Adrenal gland (tissue), 12 donors: ENCODE results near the gene CRHR1. TPM values are rescaled to one million over a fixed set of nuclear protein-coding genes. Genes with fewer than 3 reads are reported as not detected.

Source experiments
- DNase-seq, 7 donors: peaks; one replicate each; pipeline ENCODE4 v3.0.0-alpha.2; 2019 to 2020
- H3K27ac ChIP-seq, 5 donors: fragments of 200-600 bp; sonication (generic) in 4 of 5; 1 replicate in 3 of 5; 2 replicates in 2 of 5; pipeline versions ENCODE4 v1.5.1 to v1.8.0; 2016 to 2020; ENCODE audit warnings: mild to moderate bottlenecking in 1 of 5
- H3K27me3 ChIP-seq: fragments of 200-600 bp; 2 replicates; pipeline ENCODE4 v1.8.0; 2021
- H3K36me3 ChIP-seq, 2 donors: fragments of 200-600 bp; replicated peaks in 1 of 2; 1 replicate in 1 of 2; 2 replicates in 1 of 2; pipeline versions ENCODE4 v1.5.1 to v1.8.0; 2018 to 2022
- H3K4me1 ChIP-seq, 2 donors: fragments of 200-600 bp; replicated peaks in 1 of 2; 1 replicate in 1 of 2; 2 replicates in 1 of 2; pipeline versions ENCODE4 v1.5.1 to v1.8.0; 2018 to 2021
- H3K4me3 ChIP-seq, 4 donors: fragments of 200-600 bp; sonication (generic) in 3 of 4; one replicate each; pipeline ENCODE4 v1.5.1; 2016 to 2018
- H3K9me3 ChIP-seq, 3 donors: fragments of 200-600 bp; sonication (generic) in 1 of 3; replicated peaks in 1 of 3; 1 replicate in 2 of 3; 2 replicates in 1 of 3; pipeline versions ENCODE4 v1.5.1 to v1.8.0; 2016 to 2021
- CTCF ChIP-seq, 6 experiments: fragments of 450-650 bp in 4 of 6; fragments of 200-600 bp in 2 of 6; sonication (generic) in 1 of 6; IDR thresholded peaks; 1 replicate in 5 of 6; 2 replicates in 1 of 6; pipeline versions ENCODE4 v1.5.1 to v1.8.0; 2016 to 2021; ENCODE audit warnings: antibody characterized with exemption in 6 of 6, mild to moderate bottlenecking in 2 of 6, moderate library complexity in 1 of 6
- POLR2A ChIP-seq, 2 donors: fragments of 450-650 bp; IDR thresholded peaks; one replicate each; pipeline ENCODE4 v1.6.1; 2017; ENCODE audit warnings: antibody characterized with exemption in 2 of 2, mild to moderate bottlenecking in 2 of 2, moderate library complexity in 1 of 2
- WGBS, 4 donors: extraction: QIAGEN DNeasy Blood & Tissue Kit in 2 of 4; methylation state at CpG; one replicate each; pipeline versions ENCODE4 v1.1.5 to v1.1.7; 2013 to 2017; 5-methylcytosine and 5-hydroxymethylcytosine counted together
- intact Hi-C, 2 donors: fragments of 100-400 bp; cut with DNase I; formaldehyde crosslinking; loops; one replicate each; pipeline versions ENCODE4 v1.14.1 to v1.15.0; 2022 to 2023
- polyA plus RNA-seq, 3 donors: library from polyadenylated mRNA; stranded (reverse); fragments of 200-250 nt in 2 of 3; fragments of 350-450 nt in 1 of 3; fragmentation: Illumina TruSeq in 1 of 3; extraction: RNeasy Lipid Tissue Mini Kit (QIAGEN cat#74804) in 1 of 3; gene quantifications; one replicate each; pipeline ENCODE4 v1.2.3, GENCODE V29; 2013 to 2014
- total RNA-seq, 9 donors: library from RNA; depleted of rRNA in 4 of 9; stranded (reverse); fragments of >200 nt in 4 of 9; fragments of 120-200 nt in 1 of 9; fragmentation: NEBNext Ultra II Directional in 1 of 9; extraction: Animal tissue kit (Norgen Biotek cat#: 25700) in 1 of 9; gene quantifications; one replicate each; pipeline versions ENCODE4 v1.1.0 to v1.2.4, GENCODE V29; 2013 to 2023
- donor health status: healthy with polysubstance abuse.
- donor health status: Bipolar disorder and iron deficiency.
- donor health status: DM: yes; HTN: yes; CAD: no.
- donor health status: DM: no; HTN: no; CAD: no.
- donor health status: DM: no; HTN: no; CAD: no.
- donor health status: DM: yes; HTN: yes; CAD: no.

CRHR1 gene
- total and polyA plus RNA-seq, 12 donors: 0.27 TPM; not detected in 11

DNA sequence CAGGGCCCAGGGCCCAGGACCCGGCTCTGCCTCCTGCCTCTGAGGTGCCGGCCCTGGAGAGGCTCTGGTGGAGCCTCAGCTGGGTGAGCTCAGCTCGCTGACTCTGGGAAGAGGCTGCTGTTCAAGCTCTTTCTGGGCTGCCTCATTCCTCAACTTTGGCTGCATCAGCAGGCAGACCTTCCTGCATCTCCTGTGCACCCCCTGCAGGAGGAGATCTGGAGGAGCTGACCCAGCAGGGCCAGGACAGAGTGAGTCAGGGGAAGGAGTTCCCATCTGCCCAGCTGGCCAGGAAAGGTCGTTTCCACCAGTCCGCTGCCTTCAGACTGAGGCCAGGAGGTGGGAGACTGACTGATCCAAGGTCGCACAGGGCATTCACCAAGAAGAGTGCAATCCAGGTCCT, 10.7 kb downstream of the CRHR1 start:
- no peaks in the 10 kb centered on the region for H3K9me3 ChIP-seq
- DNase-seq: no peak
- peaks cover 25% of the 10 kb centered on the region for H3K27me3 ChIP-seq
- no peaks in the 10 kb centered on the region for H3K4me1 ChIP-seq
- H3K4me3 ChIP-seq: no peak overlapping the region
- no peak overlapping the region for H3K27ac ChIP-seq
- no peaks in the 10 kb centered on the region for H3K36me3 ChIP-seq
- no peak for TF ChIP-seq POLR2A (IDR thresholded peaks at IDR 0.05)
- 46 to 70% (median 60%) methylated on average over 3 to 6 of the region's 6 CpGs for WGBS, 4 donors
- intact Hi-C loops: no loop called here

- peaks cover 17% of the 10 kb centered on the region for H3K27me3 ChIP-seq
- intact Hi-C loops: no loop called here
- no peak overlapping the region for H3K27ac ChIP-seq
- DNase-seq: no peak
- H3K9me3 ChIP-seq: no peaks in the 10 kb centered on the region
- H3K36me3 ChIP-seq: no peaks in the 10 kb centered on the region
- no peaks in the 10 kb centered on the region for H3K4me1 ChIP-seq
- 24 to 37% (median 29%) methylated on average over 2 of the region's 2 CpGs for WGBS, 4 donors
- TF ChIP-seq POLR2A (IDR thresholded peaks at IDR 0.05) (no peak), CTCF (IDR thresholded peaks at IDR 0.05) (no peak)
- no peak overlapping the region for H3K4me3 ChIP-seq
These were observed 16.7 kb downstream of the CRHR1 start for GRCh38 chr17:45800816-45801215.

DNA sequence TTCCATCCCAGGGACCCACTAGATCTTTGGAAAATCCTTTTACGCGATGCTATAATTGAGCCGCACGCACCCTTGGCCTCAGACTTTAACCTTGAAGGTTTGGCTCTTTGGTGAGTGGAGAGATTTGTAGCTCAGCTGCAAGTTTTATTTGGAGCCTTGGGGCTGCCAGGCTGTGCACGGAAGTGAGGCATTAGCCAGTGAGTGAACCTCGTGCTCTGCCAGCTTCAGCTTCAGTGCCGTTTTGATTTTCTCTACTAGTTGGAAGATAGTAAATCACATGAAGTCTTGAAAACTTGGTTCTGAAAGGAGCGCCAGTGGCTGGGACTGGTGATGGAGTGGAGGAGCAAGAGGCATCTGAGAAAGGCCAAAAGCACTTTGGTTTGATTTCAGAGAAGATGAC, 17.3 kb downstream of the CRHR1 start:
- no peaks in the 10 kb centered on the region for H3K9me3 ChIP-seq
- H3K27me3 ChIP-seq: peaks cover 11% of the 10 kb centered on the region
- TF ChIP-seq CTCF (IDR thresholded peaks at IDR 0.05) (no peak), POLR2A (IDR thresholded peaks at IDR 0.05) (no peak)
- intact Hi-C loops: no loop called here
- no peaks in the 10 kb centered on the region for H3K4me1 ChIP-seq
- WGBS, 4 donors: 42 to 49% (median 43%) methylated on average over 8 of the region's 8 CpGs
- H3K27ac ChIP-seq: no peak overlapping the region
- H3K4me3 ChIP-seq: no peak overlapping the region
- DNase-seq: peak in 2 of 7 donors; percentile 6 to 18
- H3K36me3 ChIP-seq: no peaks in the 10 kb centered on the region

GRCh38 chr17:45808845-45809244, 24.7 kb downstream of the CRHR1 start:
- H3K27me3 ChIP-seq: peaks cover 6% of the 10 kb centered on the region
- no peak overlapping the region for H3K4me3 ChIP-seq
- DNase-seq: no peak
- no peak overlapping the region for H3K27ac ChIP-seq
- no peaks in the 10 kb centered on the region for H3K4me1 ChIP-seq
- intact Hi-C loops: no loop called here
- H3K36me3 ChIP-seq: no peaks in the 10 kb centered on the region
- H3K9me3 ChIP-seq: no peaks in the 10 kb centered on the region
- WGBS, 4 donors: 72 to 95% (median 84%) methylated on average over 1 of the region's 1 CpG
- TF ChIP-seq POLR2A (IDR thresholded peaks at IDR 0.05) (no peak), CTCF (IDR thresholded peaks at IDR 0.05) (no peak)

- H3K4me1 ChIP-seq: no peaks in the 10 kb centered on the region
- DNase-seq: no peak
- H3K27me3 ChIP-seq: peaks cover 6% of the 10 kb centered on the region
- H3K9me3 ChIP-seq: no peaks in the 10 kb centered on the region
- TF ChIP-seq CTCF (IDR thresholded peaks at IDR 0.05) (no peak), POLR2A (IDR thresholded peaks at IDR 0.05) (no peak)
- no peaks in the 10 kb centered on the region for H3K36me3 ChIP-seq
- no peak overlapping the region for H3K4me3 ChIP-seq
- 50 to 59% (median 55%) methylated on average over 15 of the region's 15 CpGs for WGBS, 4 donors
- H3K27ac ChIP-seq: no peak overlapping the region
- intact Hi-C loops: no loop called here
These were observed 25.4 kb downstream of the CRHR1 start for GRCh38 chr17:45809499-45809898.
